Spleen (tissue), 11 donors: ENCODE results near the gene AIRE. TPM values are rescaled to one million over a fixed set of nuclear protein-coding genes. Genes with fewer than 3 reads are reported as not detected.

Experiments used
- DNase-seq: peaks from one replicate; pipeline ENCODE4 v3.0.0-alpha.2; 2020
- H3K27ac ChIP-seq, 8 donors: fragments of 200-600 bp; sonication (generic) in 7 of 8; 1 replicate in 4 of 8; 2 replicates in 4 of 8; pipeline versions ENCODE4 v1.5.0 to v1.8.0; 2016 to 2021; ENCODE audit warnings: inconsistent platforms in 4 of 8, mild to moderate bottlenecking in 4 of 8, moderate library complexity in 1 of 8
- H3K27me3 ChIP-seq, 7 donors: fragments of 200-600 bp; sonication (generic) in 6 of 7; replicated peaks in 1 of 7; 1 replicate in 4 of 7; 2 replicates in 3 of 7; pipeline versions ENCODE4 v1.5.0 to v1.8.0; 2016 to 2021; ENCODE audit warnings: inconsistent platforms in 3 of 7, mild to moderate bottlenecking in 1 of 7
- H3K36me3 ChIP-seq, 6 donors: fragments of 200-600 bp; sonication (generic) in 5 of 6; 1 replicate in 4 of 6; 2 replicates in 2 of 6; pipeline versions ENCODE4 v1.5.0 to v1.8.0; 2016 to 2021; ENCODE audit warnings: inconsistent platforms in 2 of 6
- H3K4me1 ChIP-seq, 6 donors: fragments of 200-600 bp; sonication (generic) in 5 of 6; 1 replicate in 3 of 6; 2 replicates in 3 of 6; pipeline versions ENCODE4 v1.5.0 to v1.8.0; 2016 to 2021; ENCODE audit warnings: inconsistent platforms in 3 of 6
- H3K4me3 ChIP-seq, 8 donors: fragments of 200-600 bp; sonication (generic) in 7 of 8; 1 replicate in 4 of 8; 2 replicates in 4 of 8; pipeline versions ENCODE4 v1.5.0 to v1.8.0; 2016 to 2021; ENCODE audit warnings: inconsistent platforms in 4 of 8, mild to moderate bottlenecking in 4 of 8, moderate library complexity in 2 of 8
- H3K9me3 ChIP-seq, 8 donors: fragments of 200-600 bp; sonication (generic) in 7 of 8; 1 replicate in 4 of 8; 2 replicates in 4 of 8; pipeline versions ENCODE4 v1.5.0 to v1.8.0; 2016 to 2021; ENCODE audit warnings: inconsistent platforms in 4 of 8
- CTCF ChIP-seq, 11 experiments: fragments of 200-600 bp in 7 of 11; fragments of 450-650 bp in 4 of 11; sonication (generic) in 4 of 11; IDR thresholded peaks in 8 of 11; conservative IDR thresholded peaks in 3 of 11; 1 replicate in 7 of 11; 2 replicates in 4 of 11; pipeline versions ENCODE4 v1.4.0 to v1.8.0; 2016 to 2021; ENCODE audit warnings: antibody characterized with exemption in 11 of 11, inconsistent platforms in 4 of 11, mild to moderate bottlenecking in 1 of 11
- POLR2A ChIP-seq, 3 donors: fragments of 450-650 bp; IDR thresholded peaks; one replicate each; pipeline ENCODE4 v1.5.1; 2017; ENCODE audit warnings: antibody characterized with exemption in 3 of 3, mild to moderate bottlenecking in 1 of 3
- POLR2AphosphoS5 ChIP-seq, 3 donors: sonication (generic); formaldehyde crosslinking; IDR thresholded peaks; one replicate each; pipeline ENCODE4 v1.5.1; 2017; ENCODE audit warnings: antibody characterized with exemption in 3 of 3
- WGBS, 5 donors: extraction: QIAGEN DNeasy Blood & Tissue Kit in 3 of 5; methylation state at CpG; one replicate each; pipeline versions ENCODE4 v1.1.5 to v1.1.7; 2013 to 2018; 5-methylcytosine and 5-hydroxymethylcytosine counted together
- intact Hi-C: fragments of 100-400 bp; cut with DNase I; formaldehyde crosslinking; loops from one replicate; pipeline ENCODE4 v1.15.0; 2023; ENCODE audit warnings: low total_unique reads
- polyA plus RNA-seq, 3 donors: library from polyadenylated mRNA; stranded (reverse); fragments of 200-250 nt; gene quantifications; one replicate each; pipeline ENCODE4 v1.2.1, GENCODE V29; 2013
- total RNA-seq, 7 donors: library from RNA; depleted of rRNA in 3 of 7; stranded (reverse); fragments of >200 nt in 3 of 7; fragmentation: NEBNext Ultra II Directional in 4 of 7; extraction: Animal tissue kit (Norgen Biotek cat#: 25700) in 4 of 7; gene quantifications; one replicate each; pipeline versions ENCODE4 v1.1.0 to v1.2.1, GENCODE V29; 2016 to 2021
- donor health status: healthy with polysubstance abuse.
- donor health status: DM: no; HTN: no; CAD: no; lungs with moderate emphysema.
- donor health status: DM: no; HTN: no; CAD: no.
- donor health status: Bipolar disorder and iron deficiency.
- donor health status: healthy.
- donor health status: DM: no; HTN: no; CAD: no.
- donor health status: DM: yes; HTN: yes; CAD: no.

The AIRE gene
- total and polyA plus RNA-seq, 10 donors = 0.08 to 0.16 (median 0.10) TPM; not detected in 6

- no peaks in the 10 kb centered on the region for H3K9me3 ChIP-seq
- 73 to 82% (median 77%) methylated on average over 8 to 12 of the region's 12 CpGs for WGBS, 5 donors
- H3K4me1 ChIP-seq = peaks cover 20 to 71% (median 51%) of the 10 kb centered on the region in 6 donors
- peaks cover 0 to 25% (median 0%) of the 10 kb centered on the region in 7 donors for H3K27me3 ChIP-seq
- H3K36me3 ChIP-seq = no peaks in the 10 kb centered on the region
- TF ChIP-seq POLR2A (IDR thresholded peaks at IDR 0.05) (no peak), CTCF (IDR thresholded peaks at IDR 0.05 in 8 of 11, conservative IDR thresholded peaks at IDR 0.05 in 3 of 11) (no peak), POLR2AphosphoS5 (IDR thresholded peaks at IDR 0.05) (no peak)
- no peak for DNase-seq
- no peak overlapping the region for H3K27ac ChIP-seq
- no peak overlapping the region for H3K4me3 ChIP-seq
- intact Hi-C loops = no loop called here
Observed at GRCh38 chr21:44296103-44296519, 10.4 kb downstream of the AIRE start.

- TF ChIP-seq CTCF (IDR thresholded peaks at IDR 0.05 in 8 of 11, conservative IDR thresholded peaks at IDR 0.05 in 3 of 11) (no peak), POLR2AphosphoS5 (IDR thresholded peaks at IDR 0.05) (no peak), POLR2A (IDR thresholded peaks at IDR 0.05) (no peak)
- peaks cover 0 to 25% (median 0%) of the 10 kb centered on the region in 7 donors for H3K27me3 ChIP-seq
- H3K4me3 ChIP-seq = no peak overlapping the region
- H3K27ac ChIP-seq = no peak overlapping the region
- H3K4me1 ChIP-seq = peaks cover 28 to 79% (median 59%) of the 10 kb centered on the region in 6 donors
- no peaks in the 10 kb centered on the region for H3K9me3 ChIP-seq
- no peak for DNase-seq
- 71 to 86% (median 81%) methylated on average over 9 to 13 of the region's 13 CpGs for WGBS, 5 donors
- intact Hi-C loops = no loop called here
- H3K36me3 ChIP-seq = no peaks in the 10 kb centered on the region
Observed at GRCh38 chr21:44296916-44297315, 11.2 kb downstream of the AIRE start.

GRCh38 chr21:44297525-44298290 lies 12.0 kb downstream of the AIRE start:
- intact Hi-C loops = no loop called here
- DNase-seq = peak; percentile 93
- TF ChIP-seq POLR2A (IDR thresholded peaks at IDR 0.05) (no peak), POLR2AphosphoS5 (IDR thresholded peaks at IDR 0.05) (peak; percentile 51 to 55 (median 51)), CTCF (IDR thresholded peaks at IDR 0.05 in 8 of 11, conservative IDR thresholded peaks at IDR 0.05 in 3 of 11) (peak; percentile 61 to 88 (median 80))
- no peaks in the 10 kb centered on the region for H3K9me3 ChIP-seq
- no peaks in the 10 kb centered on the region for H3K36me3 ChIP-seq
- H3K4me3 ChIP-seq = no peak overlapping the region
- WGBS, 5 donors = 19 to 27% (median 25%) methylated on average over 19 to 22 of the region's 22 CpGs
- H3K4me1 ChIP-seq = peaks cover 34 to 87% (median 67%) of the 10 kb centered on the region in 6 donors
- peak overlapping the region in 2 of 8 donors; percentile 24 to 39 for H3K27ac ChIP-seq
- H3K27me3 ChIP-seq = peaks cover 0 to 25% (median 0%) of the 10 kb centered on the region in 7 donors

GRCh38 chr21:44298301-44298700 lies 12.6 kb downstream of the AIRE start:
- Histone ChIP-seq H3K36me3 (no peaks in the 10 kb centered on the region), H3K4me3 (no peak overlapping the region), H3K27me3 (peaks cover 0 to 24% (median 0%) of the 10 kb centered on the region in 7 donors), H3K4me1 (peaks cover 34 to 92% (median 73%) of the 10 kb centered on the region in 6 donors), H3K9me3 (no peaks in the 10 kb centered on the region), H3K27ac (peak overlapping the region in 2 of 8 donors; percentile 24 to 39)
- no peak for TF ChIP-seq POLR2A (IDR thresholded peaks at IDR 0.05)
- no peak for TF ChIP-seq CTCF (IDR thresholded peaks at IDR 0.05 in 8 of 11, conservative IDR thresholded peaks at IDR 0.05 in 3 of 11)
- TF ChIP-seq POLR2AphosphoS5 (IDR thresholded peaks at IDR 0.05) = no peak
- intact Hi-C loops = no loop called here
- no peak for DNase-seq
- WGBS, 5 donors = 85 to 92% (median 89%) methylated on average over 2 of the region's 2 CpGs
